ENCODE data around the gene DNAAF8. TPM values are rescaled to one million over a fixed set of nuclear protein-coding genes. Genes with fewer than 3 reads are reported as not detected.

DNAAF8 gene
- total RNA-seq, 4 donors from 2014 or later: 0.31 to 1.1 (median 0.87) TPM

DNA sequence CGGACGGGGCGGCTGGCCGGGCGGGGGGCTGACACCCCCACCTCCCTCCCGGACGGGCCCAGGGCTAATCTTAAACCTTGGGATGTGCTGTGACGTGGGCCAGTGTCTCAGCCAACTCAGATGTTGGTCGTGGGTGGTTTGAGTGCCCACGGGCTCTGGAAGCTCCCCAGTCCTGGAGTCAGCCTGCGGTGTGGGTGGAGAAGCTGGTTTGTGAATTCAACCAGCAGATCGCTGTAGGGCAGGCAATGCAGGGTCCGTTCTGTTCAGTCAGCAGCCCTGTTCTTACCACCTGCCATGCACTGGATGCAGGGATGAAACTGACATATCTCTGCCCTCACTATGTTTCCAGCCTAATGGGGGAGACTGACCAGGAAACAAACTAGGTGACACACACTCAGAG is 40.7 kb downstream of the DNAAF8 start:
- TF ChIP-seq, protein P1, sequence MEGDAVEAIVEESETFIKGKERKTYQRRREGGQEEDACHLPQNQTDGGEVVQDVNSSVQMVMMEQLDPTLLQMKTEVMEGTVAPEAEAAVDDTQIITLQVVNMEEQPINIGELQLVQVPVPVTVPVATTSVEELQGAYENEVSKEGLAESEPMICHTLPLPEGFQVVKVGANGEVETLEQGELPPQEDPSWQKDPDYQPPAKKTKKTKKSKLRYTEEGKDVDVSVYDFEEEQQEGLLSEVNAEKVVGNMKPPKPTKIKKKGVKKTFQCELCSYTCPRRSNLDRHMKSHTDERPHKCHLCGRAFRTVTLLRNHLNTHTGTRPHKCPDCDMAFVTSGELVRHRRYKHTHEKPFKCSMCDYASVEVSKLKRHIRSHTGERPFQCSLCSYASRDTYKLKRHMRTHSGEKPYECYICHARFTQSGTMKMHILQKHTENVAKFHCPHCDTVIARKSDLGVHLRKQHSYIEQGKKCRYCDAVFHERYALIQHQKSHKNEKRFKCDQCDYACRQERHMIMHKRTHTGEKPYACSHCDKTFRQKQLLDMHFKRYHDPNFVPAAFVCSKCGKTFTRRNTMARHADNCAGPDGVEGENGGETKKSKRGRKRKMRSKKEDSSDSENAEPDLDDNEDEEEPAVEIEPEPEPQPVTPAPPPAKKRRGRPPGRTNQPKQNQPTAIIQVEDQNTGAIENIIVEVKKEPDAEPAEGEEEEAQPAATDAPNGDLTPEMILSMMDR (IDR thresholded peaks at IDR 0.05): no peak
- DNase-seq (ENCODE audit: low spot score): no peak
- ATAC-seq (ENCODE audit: low FRiP score): no peak

DNA sequence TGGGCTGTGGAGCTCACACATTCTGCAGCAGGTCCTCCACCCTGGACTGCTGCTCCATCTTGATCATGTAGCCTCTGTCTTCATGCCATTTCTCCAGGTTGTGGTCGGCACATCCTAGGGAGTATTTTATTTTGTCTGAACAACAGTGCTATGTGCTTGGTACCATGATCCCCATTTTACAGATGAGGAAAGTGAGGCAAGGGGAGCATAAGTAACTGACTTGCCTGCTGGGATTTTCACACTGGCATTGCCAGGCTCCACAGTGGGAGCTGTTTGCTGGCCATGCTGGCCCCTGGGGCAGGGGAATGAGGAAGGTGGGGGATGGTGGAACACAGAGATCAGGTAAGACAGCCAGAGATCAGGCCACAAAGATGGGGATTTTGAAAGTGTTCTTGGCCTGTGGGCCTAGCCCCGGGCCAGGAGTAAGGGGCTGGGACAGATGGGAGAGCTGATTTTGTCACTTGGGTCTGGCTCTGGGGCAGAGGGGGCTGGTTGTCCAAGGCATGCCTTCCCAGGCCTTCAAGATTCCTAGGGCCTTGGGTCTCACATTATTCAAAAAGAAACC is 41.9 kb downstream of the DNAAF8 start:
- DNase-seq (ENCODE audit: low spot score) (no peak), ATAC-seq (ENCODE audit: low FRiP score) (no peak)
- TF ChIP-seq, protein P1 (IDR thresholded peaks at IDR 0.05): no peak

DNA sequence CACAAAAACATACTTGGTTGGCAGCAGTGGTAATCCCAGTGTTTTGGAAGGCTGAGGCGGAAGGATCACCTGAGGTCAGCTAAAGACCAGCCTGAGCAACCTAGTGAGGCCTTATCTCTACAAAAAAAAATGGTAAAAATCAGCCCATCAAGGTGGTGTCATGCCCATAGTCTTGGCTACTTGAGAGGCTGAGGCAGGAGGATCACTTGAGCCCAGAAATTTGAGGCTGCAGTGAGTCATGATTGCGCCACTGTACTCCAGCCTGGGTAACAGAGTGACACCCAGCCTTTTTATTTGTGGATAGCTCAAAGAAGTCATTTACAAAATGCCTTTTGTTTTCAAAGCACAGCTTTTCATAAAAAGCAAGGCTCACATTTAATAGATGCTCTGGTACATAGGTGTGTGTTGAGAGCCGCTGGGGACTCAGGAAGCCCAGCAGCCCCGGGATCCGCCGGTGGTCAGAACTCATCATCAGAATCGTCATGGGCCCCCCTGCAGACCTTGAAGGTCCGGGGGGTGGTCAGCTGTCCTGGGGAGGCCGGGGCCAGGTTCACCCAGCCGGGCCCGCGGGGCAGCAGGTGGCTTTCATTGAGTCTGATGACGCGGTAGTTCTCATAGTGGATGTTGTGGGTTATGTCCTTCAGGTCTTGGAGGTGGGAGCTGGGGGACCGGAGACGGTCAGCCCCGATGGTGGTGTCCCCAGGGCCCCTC is 43.2 kb downstream of the DNAAF8 start:
- no peak for ATAC-seq (ENCODE audit: low FRiP score)
- no peak for DNase-seq (ENCODE audit: low spot score)
- TF ChIP-seq, protein P1 (IDR thresholded peaks at IDR 0.05): no peak

DNA sequence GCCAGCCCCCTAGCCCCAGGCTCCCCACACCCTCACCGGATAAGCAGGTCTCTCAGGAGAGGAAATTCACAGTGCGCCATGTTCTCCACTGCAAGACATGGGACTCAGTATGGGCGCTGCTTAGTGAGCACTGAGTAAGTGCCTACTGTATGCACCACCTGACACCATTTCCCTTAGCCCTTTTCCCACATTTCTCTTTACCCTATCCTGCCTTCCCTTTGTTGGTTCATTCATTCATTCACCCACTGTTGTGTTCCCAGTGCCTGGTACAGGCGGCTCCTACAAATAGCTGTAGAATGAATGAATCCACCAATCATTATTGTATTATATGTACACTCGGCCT is 43.7 kb downstream of the DNAAF8 start:
- ATAC-seq (ENCODE audit: low FRiP score): no peak
- DNase-seq (ENCODE audit: low spot score): no peak
- TF ChIP-seq, protein P1 (IDR thresholded peaks at IDR 0.05): no peak

DNA sequence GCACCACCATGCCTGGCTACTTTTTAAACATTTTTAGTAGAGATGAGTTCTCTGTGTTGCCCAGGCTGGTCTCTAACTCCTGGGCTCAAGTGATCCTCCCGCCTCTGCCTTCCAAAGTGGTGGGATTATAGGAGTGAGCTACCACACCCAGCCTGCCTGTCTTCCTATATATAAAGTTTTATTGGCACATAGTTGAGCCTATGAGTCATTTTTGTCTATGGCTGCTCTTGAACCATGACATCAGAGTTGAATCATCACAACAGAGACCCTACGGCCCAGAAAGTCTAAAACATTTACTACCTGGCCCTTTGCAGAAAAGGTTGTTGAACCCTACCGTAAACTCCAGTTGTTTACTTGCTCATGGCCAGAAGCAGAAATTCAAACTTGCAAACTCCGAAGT is 45.9 kb downstream of the DNAAF8 start:
- TF ChIP-seq, protein P1 (IDR thresholded peaks at IDR 0.05): no peak
- no peak for DNase-seq (ENCODE audit: low spot score)
- no peak for ATAC-seq (ENCODE audit: low FRiP score)

DNA sequence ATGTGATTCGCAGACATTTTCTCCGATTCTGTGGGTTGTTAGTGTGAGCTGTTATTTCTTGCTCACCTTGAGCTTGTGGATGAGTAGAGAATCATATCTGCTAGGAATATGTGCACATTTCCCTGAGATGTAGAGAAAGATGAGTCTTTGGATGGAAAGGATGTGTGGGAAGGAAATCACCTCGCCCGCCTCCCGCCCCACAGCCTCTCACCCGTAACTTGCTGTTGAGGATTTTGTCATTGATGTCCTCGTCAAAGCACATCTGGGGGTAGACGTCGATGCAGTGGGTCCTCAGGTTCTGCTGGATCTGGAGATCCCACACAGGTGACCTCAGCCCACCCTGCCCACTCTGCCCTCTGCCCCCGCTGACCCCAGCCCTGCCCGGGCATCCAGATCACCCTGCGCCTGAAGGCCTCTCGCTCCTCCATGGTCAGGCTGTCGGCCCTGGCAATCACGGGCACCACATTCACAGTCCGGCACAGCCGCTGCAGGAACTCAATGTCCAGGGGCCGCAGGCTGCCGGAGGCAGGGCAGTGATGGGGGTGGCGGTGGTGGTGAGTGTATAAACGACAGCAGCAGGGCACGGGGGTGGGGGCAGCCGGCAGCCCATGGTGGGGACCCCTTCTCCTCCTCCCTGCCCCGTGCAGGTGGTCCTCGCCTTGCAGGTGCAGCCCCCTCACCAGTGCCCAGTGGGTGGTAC is 49.1 kb downstream of the DNAAF8 start:
- TF ChIP-seq, protein P1 (IDR thresholded peaks at IDR 0.05): no peak
- DNase-seq (ENCODE audit: low spot score) (no peak), ATAC-seq (ENCODE audit: low FRiP score) (no peak)

Data from omental fat pad (tissue), 4 donors.